Measurements from ENCODE around the gene FOXO6. TPM values are rescaled to one million over a fixed set of nuclear protein-coding genes. Genes with fewer than 3 reads are reported as not detected.

Gene FOXO6
- total RNA-seq, 1 donor from 2014 or later = 9.9 TPM

DNA sequence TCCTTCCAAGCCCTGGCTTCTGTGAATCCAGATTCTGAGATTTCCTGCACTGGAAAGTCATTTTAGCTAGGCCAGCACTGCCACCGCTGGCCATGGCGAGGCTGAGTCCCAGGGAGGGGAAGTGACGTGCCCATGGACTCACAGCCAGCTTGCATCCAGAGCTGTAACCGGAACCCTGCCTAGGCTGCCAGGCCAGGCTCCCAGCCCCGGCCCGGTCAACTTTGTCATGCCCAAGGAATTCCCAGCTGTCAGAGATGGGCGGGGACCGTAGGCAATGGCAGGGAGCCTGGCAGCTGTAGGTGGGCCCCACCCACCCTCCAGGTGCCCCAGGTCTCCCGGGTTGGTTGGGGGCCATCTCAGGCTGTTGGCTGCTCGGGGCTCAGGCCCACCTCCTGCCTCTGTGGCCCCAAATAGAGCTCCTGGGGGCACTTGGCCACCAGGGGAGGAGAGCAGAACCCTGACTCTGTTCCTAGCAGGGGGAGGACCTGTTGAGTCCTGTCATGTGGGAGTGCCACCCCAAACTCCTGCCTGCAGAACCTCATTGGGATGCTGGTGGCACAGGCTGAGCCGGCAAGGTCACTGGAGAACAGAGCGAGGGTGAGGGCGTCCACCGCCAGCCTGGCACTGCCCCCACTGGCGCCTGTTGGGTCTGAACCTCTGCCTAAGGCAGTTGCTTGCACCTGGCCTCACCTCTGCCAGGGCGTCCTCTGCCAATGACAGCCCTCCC is 57.8 kb downstream of the FOXO6 start:
- Mint-ChIP-seq H3K4me3 (no peak overlapping the region), H3K27me3 (peaks cover 6% of the 10 kb centered on the region), H3K36me3 (no peaks in the 10 kb centered on the region), H3K4me1 (ENCODE audit: unreplicated experiment) (peaks cover 26% of the 10 kb centered on the region), H3K27ac (no peak overlapping the region), H3K9me3 (no peaks in the 10 kb centered on the region)
- TF ChIP-seq CTCF (conservative IDR thresholded peaks at IDR 0.05) = no peak
- DNase-seq (ENCODE audit: extremely low spot score, unreplicated experiment) = no peak

DNA sequence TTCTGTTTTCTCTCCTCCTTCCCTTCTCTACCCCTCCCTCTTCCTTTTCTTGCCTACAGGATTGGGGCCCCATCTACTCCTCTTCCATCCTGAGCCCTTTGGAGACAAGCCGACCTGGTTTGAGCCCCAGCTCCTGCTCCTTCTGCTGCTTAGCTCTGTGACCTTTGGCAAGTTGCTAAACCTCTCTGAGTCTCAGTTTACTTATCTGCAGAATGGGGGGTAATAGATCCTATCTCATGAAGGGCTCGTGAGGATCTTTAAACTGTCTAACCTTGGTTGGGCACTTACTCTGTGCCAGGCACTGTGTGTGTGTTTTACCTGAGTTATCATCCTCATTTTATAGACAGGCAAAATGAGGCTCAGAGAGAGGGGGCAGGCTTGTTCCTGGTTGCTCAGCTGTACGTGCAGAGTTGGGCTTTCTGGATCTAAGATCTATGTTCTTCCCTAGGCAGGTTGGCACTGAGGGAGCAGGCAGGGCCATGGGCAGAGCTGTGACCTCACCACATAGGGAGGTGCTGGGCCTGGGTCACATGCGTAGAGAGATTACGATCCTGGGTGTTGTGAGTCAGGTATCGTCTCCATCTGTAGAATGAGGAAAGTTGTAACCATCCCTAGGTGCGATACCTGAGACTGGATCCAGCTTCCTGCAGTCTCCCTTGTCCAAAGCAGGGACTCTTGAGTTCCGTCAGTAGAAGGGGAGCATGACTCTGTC is 58.5 kb downstream of the FOXO6 start:
- H3K4me3 Mint-ChIP-seq = no peak overlapping the region

GRCh38 chr1:41420351-41420750 is 59.1 kb downstream of the FOXO6 start:
- Mint-ChIP-seq H3K4me1 (ENCODE audit: unreplicated experiment) (peaks cover 26% of the 10 kb centered on the region), H3K27ac (no peak overlapping the region), H3K27me3 (peaks cover 6% of the 10 kb centered on the region), H3K36me3 (no peaks in the 10 kb centered on the region), H3K9me3 (no peaks in the 10 kb centered on the region), H3K4me3 (no peak overlapping the region)
- no peak for TF ChIP-seq CTCF (conservative IDR thresholded peaks at IDR 0.05)
- DNase-seq (ENCODE audit: extremely low spot score, unreplicated experiment) = no peak

More for the DNA sequence above, 58.5 kb downstream of the FOXO6 start:
- H3K27me3 Mint-ChIP-seq = peaks cover 6% of the 10 kb centered on the region
- H3K27ac Mint-ChIP-seq = no peak overlapping the region
- H3K36me3 Mint-ChIP-seq = no peaks in the 10 kb centered on the region
- no peaks in the 10 kb centered on the region for H3K9me3 Mint-ChIP-seq
- peaks cover 26% of the 10 kb centered on the region for H3K4me1 Mint-ChIP-seq (ENCODE audit: unreplicated experiment)
- TF ChIP-seq CTCF (conservative IDR thresholded peaks at IDR 0.05) = no peak
- DNase-seq (ENCODE audit: extremely low spot score, unreplicated experiment) = no peak

- DNase-seq (ENCODE audit: extremely low spot score, unreplicated experiment) = no peak
- Mint-ChIP-seq H3K4me3 (no peak overlapping the region), H3K4me1 (ENCODE audit: unreplicated experiment) (peaks cover 26% of the 10 kb centered on the region), H3K36me3 (no peaks in the 10 kb centered on the region), H3K27ac (no peak overlapping the region), H3K9me3 (no peaks in the 10 kb centered on the region), H3K27me3 (peaks cover 6% of the 10 kb centered on the region)
- TF ChIP-seq CTCF (conservative IDR thresholded peaks at IDR 0.05) = no peak
These were observed 59.6 kb downstream of the FOXO6 start for GRCh38 chr1:41420860-41421259.

DNA sequence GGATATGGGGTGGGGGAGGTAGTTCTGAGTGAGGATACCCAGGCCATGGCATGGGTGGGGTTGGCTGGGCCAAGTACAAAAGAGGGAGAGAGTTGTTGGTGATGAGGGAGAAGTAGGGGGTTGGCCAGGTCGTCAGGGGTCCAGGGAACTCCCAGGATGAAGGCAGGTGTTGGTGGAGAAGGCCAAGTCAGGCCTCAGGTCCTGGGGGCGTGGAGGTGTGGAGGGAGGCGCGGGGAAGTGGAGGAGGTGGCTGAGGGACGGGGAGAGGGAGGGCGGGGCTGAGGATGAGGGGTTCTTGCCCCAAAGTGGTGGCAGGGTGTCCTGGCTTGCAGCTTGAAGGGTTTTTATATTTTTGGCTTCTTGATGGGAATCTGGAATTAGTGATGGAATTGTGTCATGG is 61.1 kb downstream of the FOXO6 start:
- Mint-ChIP-seq H3K9me3 (no peaks in the 10 kb centered on the region), H3K4me1 (ENCODE audit: unreplicated experiment) (peaks cover 20% of the 10 kb centered on the region), H3K4me3 (no peak overlapping the region), H3K27me3 (peaks cover 6% of the 10 kb centered on the region), H3K36me3 (no peaks in the 10 kb centered on the region), H3K27ac (no peak overlapping the region)
- no peak for TF ChIP-seq CTCF (conservative IDR thresholded peaks at IDR 0.05)
- no peak for DNase-seq (ENCODE audit: extremely low spot score, unreplicated experiment)
